Thymus (tissue), 11 donors: ENCODE measurements around the gene ERV3-1. TPM values are rescaled to one million over a fixed set of nuclear protein-coding genes. Genes with fewer than 3 reads are reported as not detected.
"Not testable (repeated sequence)": the region's sequence is repeated elsewhere in the genome, so short reads cannot be mapped to it uniquely, and the experiment has no call there.

Experiments used
- DNase-seq, 9 donors: peaks; one replicate each; pipeline ENCODE4 v3.0.0-alpha.2; 2013; ENCODE audit warnings: low spot score in 9 of 9, low read depth in 6 of 9, missing footprints in 1 of 9
- H3K27ac ChIP-seq, 2 donors: one replicate each; pipeline ENCODE4 v1.5.1; 2013; ENCODE audit warnings: control low read depth in 1 of 2, low read depth in 1 of 2, low read length in 1 of 2, mild to moderate bottlenecking in 1 of 2, moderate library complexity in 1 of 2
- H3K27me3 ChIP-seq, 2 donors: one replicate each; pipeline ENCODE4 v1.5.1; 2013; ENCODE audit warnings: low read length in 1 of 2; ENCODE audit not compliant: control insufficient read depth in 2 of 2, insufficient read depth in 1 of 2
- H3K36me3 ChIP-seq, 2 donors: one replicate each; pipeline ENCODE4 v1.5.1; 2013; ENCODE audit warnings: low read length in 1 of 2, mild to moderate bottlenecking in 1 of 2, moderate library complexity in 1 of 2; ENCODE audit not compliant: control insufficient read depth in 2 of 2, insufficient read depth in 2 of 2
- H3K4me1 ChIP-seq, 2 donors: one replicate each; pipeline ENCODE4 v1.5.1; 2013; ENCODE audit warnings: low read length in 2 of 2; ENCODE audit not compliant: control insufficient read depth in 2 of 2, insufficient read depth in 2 of 2
- H3K4me3 ChIP-seq, 2 donors: one replicate each; pipeline ENCODE4 v1.5.1; 2013; ENCODE audit warnings: low read length in 2 of 2, control low read depth in 1 of 2, mild to moderate bottlenecking in 1 of 2
- H3K9me3 ChIP-seq, 2 donors: one replicate each; pipeline ENCODE4 v1.5.1; 2013; ENCODE audit warnings: low read length in 1 of 2, mild to moderate bottlenecking in 1 of 2; ENCODE audit not compliant: control insufficient read depth in 2 of 2, insufficient read depth in 1 of 2
- WGBS: extraction: QIAGEN DNeasy Blood & Tissue Kit; methylation state at CpG from one replicate; pipeline ENCODE4 v1.1.7; 2013; 5-methylcytosine and 5-hydroxymethylcytosine counted together
- polyA plus RNA-seq: library from polyadenylated mRNA; stranded (reverse); fragments of 200-250 nt; gene quantifications from one replicate; pipeline ENCODE4 v1.2.3, GENCODE V29; 2013
- total RNA-seq: library from RNA; stranded (reverse); fragments of 120-200 nt; gene quantifications from one replicate; pipeline ENCODE4 v1.2.4, GENCODE V29; 2013
- donor health status: healthy.

ERV3-1 gene
- total and polyA plus RNA-seq, 2 donors: 7.7 to 10.7 TPM

DNA sequence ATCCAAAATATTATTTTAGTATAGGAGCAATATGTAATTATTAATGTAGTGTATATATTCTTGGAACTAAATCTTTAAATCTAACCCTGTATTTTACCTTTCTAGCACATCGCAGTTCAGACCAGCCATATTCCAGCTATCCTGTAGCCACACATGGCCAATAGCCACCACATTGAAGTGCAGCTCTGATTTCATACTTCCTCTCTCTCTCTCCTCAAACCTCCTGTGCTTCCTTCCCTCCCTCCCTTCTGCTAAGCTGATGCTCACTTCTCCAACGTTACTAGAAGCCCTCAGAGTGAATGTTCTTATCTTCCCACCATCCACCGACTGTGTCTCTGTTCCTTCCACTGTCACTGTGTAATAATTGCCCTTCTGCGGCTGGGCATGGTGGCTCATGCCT is 549 bp upstream of the ERV3-1 start:
- H3K36me3 ChIP-seq, H3K27me3 ChIP-seq, H3K4me1 ChIP-seq, H3K9me3 ChIP-seq: not testable (repeated sequence)
- 45% methylated on average over 4 of the region's 4 CpGs for WGBS
- peak overlapping the region in 1 of 2 donors; percentile 86 for H3K4me3 ChIP-seq
- H3K27ac ChIP-seq: peak overlapping the region in 1 of 2 donors; percentile 85
- peak in 1 of 9 donors; percentile 3 for DNase-seq

DNA sequence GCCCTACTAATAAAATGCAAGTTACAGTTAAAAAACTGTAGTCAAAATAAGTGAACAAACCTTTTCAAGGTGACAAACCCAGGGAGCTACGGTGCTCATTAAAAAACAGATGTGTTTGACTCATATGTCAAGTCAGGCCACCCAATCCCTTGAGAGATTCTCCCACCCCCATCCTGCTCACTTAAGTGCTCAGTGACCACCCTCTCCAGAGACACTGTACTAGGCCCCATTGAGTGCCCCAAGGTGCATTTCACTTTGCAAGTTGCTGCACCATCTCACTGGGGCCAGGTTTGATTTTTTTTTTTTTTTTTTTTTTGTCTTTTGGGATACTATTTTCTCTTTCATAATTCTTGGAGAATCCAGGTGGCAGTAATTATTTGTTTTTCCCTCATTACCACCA is 1.9 kb downstream of the ERV3-1 start:
- no peak for DNase-seq
- Histone ChIP-seq H3K27ac (no peak overlapping the region), H3K36me3 (peaks cover 8 to 16% of the 10 kb centered on the region in 2 donors), H3K27me3 (no peaks in the 10 kb centered on the region), H3K9me3 (peaks cover 0 to 10% of the 10 kb centered on the region in 2 donors), H3K4me1 (peaks cover 5 to 8% of the 10 kb centered on the region in 2 donors), H3K4me3 (no peak overlapping the region)
- WGBS: 100% methylated on average over 1 of the region's 1 CpG

DNA sequence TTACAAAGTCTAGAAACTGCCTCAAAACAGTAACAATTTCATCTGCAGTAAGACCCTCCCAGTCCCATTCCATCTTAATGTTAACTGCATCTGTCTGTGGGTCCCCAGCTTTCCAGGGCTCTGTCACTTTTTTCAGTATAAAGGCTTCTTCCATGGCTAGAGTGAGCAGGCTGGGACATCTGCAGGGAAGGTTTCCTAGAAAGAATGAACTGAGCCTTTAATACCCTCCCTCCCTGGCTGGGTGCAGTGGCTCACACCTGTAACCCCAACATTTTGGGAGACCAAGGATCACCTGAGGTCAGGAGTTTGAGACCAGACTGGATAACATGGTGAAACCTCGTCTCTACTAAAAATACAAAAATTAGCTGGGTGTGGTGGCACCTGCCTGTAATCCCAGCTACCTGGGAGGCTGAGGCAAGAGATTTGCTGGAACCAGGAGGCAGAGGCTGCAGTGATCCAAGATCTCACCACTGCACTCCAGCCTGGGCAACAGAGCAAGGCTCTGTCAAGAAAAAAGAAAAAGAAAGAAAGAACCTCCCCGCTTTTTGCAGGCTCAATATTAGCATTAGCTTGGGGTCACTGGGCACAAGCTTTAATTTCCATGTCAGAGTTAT is 3.4 kb downstream of the ERV3-1 start:
- Histone ChIP-seq H3K36me3 (peaks cover 14 to 23% of the 10 kb centered on the region in 2 donors), H3K4me3 (no peak overlapping the region), H3K4me1 (peaks cover 5 to 8% of the 10 kb centered on the region in 2 donors), H3K9me3 (peaks cover 4 to 19% of the 10 kb centered on the region in 2 donors), H3K27ac (no peak overlapping the region), H3K27me3 (no peaks in the 10 kb centered on the region)
- no peak for DNase-seq
- 97% methylated on average over 2 of the region's 2 CpGs for WGBS

DNA sequence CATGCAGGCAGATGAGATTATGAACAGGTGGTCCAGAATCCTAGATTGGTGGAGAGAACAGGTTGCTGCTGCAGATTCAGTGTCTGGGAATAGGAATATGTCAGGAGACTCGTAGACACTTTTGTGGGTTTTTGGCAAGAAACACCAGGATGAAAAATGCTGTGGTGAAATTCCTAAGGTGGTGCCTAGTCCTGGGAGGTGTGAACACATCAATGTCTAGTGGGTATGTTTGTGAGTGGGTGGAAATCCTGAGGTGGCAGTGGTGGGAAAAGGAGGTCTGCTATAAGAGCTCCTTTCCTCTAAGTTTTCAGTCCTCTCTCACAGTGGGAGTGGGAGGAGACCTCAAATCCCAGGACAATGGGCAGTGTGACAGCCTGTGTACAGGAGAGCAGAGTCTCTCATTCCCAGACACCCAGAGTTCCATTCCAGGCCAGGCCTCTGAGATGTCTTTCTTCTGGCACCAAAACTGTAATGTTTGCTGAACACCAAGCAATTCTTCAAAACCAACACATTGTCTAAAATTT is 5.1 kb downstream of the ERV3-1 start:
- peaks cover 2 to 8% of the 10 kb centered on the region in 2 donors for H3K4me1 ChIP-seq
- peaks cover 14 to 29% of the 10 kb centered on the region in 2 donors for H3K36me3 ChIP-seq
- H3K9me3 ChIP-seq: peaks cover 6 to 36% of the 10 kb centered on the region in 2 donors
- DNase-seq: no peak
- no peak overlapping the region for H3K4me3 ChIP-seq
- no peaks in the 10 kb centered on the region for H3K27me3 ChIP-seq
- 0% methylated on average over 1 of the region's 1 CpG for WGBS
- no peak overlapping the region for H3K27ac ChIP-seq

DNA sequence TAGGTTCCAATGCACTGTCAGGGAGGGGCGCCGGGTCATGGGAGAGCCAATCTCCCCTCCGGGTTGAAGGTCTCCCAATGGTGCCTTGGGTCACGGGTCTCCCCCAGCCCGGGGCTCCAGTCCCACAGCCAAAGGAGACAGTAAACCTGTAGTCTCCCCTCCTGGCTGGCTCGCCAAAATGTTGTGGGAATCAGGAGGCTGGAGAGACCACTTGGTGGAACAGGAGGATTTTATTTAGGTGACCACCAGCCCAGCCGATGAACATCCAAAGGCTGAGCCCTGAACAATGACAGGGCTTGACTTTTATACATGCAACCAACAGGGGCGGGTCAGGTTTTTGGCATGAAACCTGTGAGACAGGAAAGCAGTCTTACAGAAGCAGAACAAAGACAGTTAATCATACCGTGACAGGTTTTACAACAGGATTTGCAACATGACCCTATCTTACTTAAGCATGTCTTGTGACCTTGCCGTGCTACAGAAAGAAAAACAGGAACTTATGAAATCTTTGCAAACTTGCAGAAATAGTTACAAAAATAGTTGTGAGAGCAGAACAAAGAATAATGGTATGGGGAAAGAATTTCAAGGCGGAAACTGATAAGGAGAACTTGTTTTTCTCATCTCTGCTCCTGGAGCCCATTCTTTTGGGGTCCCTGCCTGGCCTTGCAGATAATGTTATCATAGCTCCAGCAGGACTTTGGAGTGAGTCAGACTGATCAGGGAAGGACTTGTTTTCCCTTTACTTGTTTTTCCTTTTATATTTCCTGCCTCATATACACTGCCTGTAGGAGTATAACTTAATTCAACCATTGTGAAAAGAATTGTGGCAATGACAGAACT is 7.1 kb downstream of the ERV3-1 start:
- 82% methylated on average over 11 of the region's 11 CpGs for WGBS
- H3K4me3 ChIP-seq: no peak overlapping the region
- H3K27ac ChIP-seq: peak overlapping the region in 1 of 2 donors; percentile 15
- no peaks in the 10 kb centered on the region for H3K27me3 ChIP-seq
- no peaks in the 10 kb centered on the region for H3K4me1 ChIP-seq
- peaks cover 11 to 52% of the 10 kb centered on the region in 2 donors for H3K9me3 ChIP-seq
- DNase-seq: no peak
- H3K36me3 ChIP-seq: peaks cover 14 to 29% of the 10 kb centered on the region in 2 donors

DNA sequence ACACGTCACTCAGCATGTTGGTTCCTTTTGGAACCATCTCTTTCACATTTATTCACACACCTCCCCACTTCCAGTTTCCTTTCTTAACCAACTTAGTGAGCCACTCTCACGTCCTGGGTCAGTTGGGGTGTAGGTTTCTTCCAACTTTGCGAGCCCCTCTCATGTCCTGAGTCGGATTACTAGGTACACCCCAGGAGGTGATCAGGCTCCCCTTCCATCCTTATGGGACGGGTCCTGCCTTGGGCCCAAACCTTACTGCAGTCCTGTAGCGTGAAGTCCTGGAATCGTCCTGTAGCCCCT is 7.7 kb downstream of the ERV3-1 start:
- WGBS: 98% methylated on average over 7 of the region's 7 CpGs
- Histone ChIP-seq H3K9me3 (peaks cover 11 to 57% of the 10 kb centered on the region in 2 donors), H3K4me3 (no peak overlapping the region), H3K4me1 (no peaks in the 10 kb centered on the region), H3K36me3 (peaks cover 14 to 29% of the 10 kb centered on the region in 2 donors), H3K27ac (peak overlapping the region in 1 of 2 donors; percentile 15), H3K27me3 (no peaks in the 10 kb centered on the region)
- DNase-seq: no peak

DNA sequence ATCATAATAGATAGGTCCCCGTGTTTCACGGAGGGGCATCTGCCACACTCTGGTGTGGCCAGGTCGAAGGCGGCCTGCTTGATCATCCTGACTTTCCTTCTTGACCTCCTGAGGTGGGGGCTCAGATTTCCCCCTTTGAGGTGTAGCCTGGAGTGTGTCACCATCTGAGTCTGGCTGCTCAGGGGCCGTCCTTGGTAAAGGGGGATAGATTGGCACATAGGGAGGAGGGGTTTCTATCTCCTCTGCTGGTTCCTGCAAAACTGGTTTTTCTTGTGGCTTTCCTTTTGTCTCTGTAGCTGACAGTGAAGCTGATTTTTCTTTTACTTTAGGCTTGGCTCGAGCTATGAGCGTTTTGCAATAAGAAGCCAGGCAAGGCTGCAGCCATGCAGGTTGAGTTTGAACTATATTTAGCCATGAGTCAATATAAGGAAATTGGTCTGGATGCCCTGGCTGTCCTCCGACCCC is 8.5 kb downstream of the ERV3-1 start:
- peaks cover 12 to 57% of the 10 kb centered on the region in 2 donors for H3K9me3 ChIP-seq
- H3K4me3 ChIP-seq: no peak overlapping the region
- no peaks in the 10 kb centered on the region for H3K4me1 ChIP-seq
- no peak for DNase-seq
- 90% methylated on average over 8 of the region's 8 CpGs for WGBS
- H3K27me3 ChIP-seq: no peaks in the 10 kb centered on the region
- peaks cover 10 to 30% of the 10 kb centered on the region in 2 donors for H3K36me3 ChIP-seq
- no peak overlapping the region for H3K27ac ChIP-seq

DNA sequence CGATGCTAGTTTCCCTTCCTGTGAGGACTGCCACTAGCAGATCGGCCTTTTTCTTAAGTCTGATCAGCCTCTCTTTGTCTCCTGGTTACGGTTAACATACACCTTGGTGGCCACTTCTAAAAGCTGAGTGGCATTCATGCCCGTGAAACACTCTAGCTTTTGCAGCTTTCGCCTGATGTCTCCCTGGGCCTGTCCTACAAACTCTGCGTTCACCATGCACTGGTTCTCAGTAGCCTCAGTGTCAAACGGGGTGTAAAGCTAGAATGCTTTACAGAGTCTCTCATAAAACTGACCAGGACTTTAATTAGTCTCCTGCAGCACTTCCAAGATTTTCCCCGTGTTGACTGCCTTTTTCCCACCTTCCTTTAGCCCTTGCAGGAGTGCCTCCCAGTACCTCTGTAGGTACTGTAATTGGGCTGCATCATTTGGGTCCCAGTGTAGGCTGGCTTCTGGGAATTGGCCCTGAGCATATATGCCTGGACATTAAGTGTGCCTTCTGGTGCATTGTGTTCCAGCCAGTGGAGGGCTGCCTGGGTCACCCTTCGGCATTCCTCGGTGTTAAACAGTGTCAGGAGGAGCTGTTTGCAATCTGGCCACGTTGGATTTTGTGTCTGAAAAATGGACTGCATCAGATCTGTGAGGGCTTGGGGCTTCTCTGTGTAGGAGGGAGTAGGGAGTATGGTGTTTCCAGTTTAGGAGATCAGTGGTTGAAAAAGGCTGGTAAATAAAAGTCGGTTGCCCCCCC is 9.2 kb downstream of the ERV3-1 start:
- Histone ChIP-seq H3K9me3 (peaks cover 13 to 60% of the 10 kb centered on the region in 2 donors), H3K4me3 (no peak overlapping the region), H3K27me3 (no peaks in the 10 kb centered on the region), H3K27ac (no peak overlapping the region), H3K36me3 (peaks cover 12 to 35% of the 10 kb centered on the region in 2 donors), H3K4me1 (no peaks in the 10 kb centered on the region)
- no peak for DNase-seq
- WGBS: 96% methylated on average over 12 of the region's 12 CpGs
